WTC11 (cell line): ENCODE data around the gene CPSF4. TPM values are rescaled to one million over a fixed set of nuclear protein-coding genes. Genes with fewer than 3 reads are reported as not detected.
A peak's percentile ranks its signal among the peaks of the same experiment; 100 is the strongest.
"Not testable (repeated sequence)": the region's sequence is repeated elsewhere in the genome, so short reads cannot be mapped to it uniquely, and the experiment has no call there.

Source experiments
- ATAC-seq: fragments of 200-7000 bp; cut with Tn5 transposase; 2 replicates; pipeline ENCODE4 v1.10.0; 2021; ENCODE audit warnings: mild to moderate bottlenecking, moderate library complexity
- CTCF ChIA-PET: fragments of 300-600 bp; sonication (Branson Sonifier 250); formaldehyde crosslinking; loops from one replicate; lab custom pipeline; 2021; ENCODE audit warnings: antibody characterized with exemption; lab: Charles Lee
- POLR2A ChIA-PET: fragments of 350-600 bp; sonication (Branson Sonifier 250); formaldehyde crosslinking; loops from one replicate; lab custom pipeline; 2021; ENCODE audit warnings: antibody characterized with exemption; lab: Charles Lee
- DNase-seq: peaks from one replicate; pipeline ENCODE4 v3.0.0; 2021; ENCODE audit warnings: low spot score
- H3K27ac Mint-ChIP-seq: 2 replicates; pipeline ENCODE4 v1.8.0; 2021; ENCODE audit warnings: mixed read lengths
- H3K27me3 Mint-ChIP-seq: 2 replicates; pipeline ENCODE4 v1.8.0; 2021; ENCODE audit warnings: low read depth, mild to moderate bottlenecking, moderate library complexity, mixed read lengths
- H3K36me3 Mint-ChIP-seq: 2 replicates; pipeline ENCODE4 v1.8.0; 2021; ENCODE audit warnings: mixed read lengths
- H3K4me1 Mint-ChIP-seq: 2 replicates; pipeline ENCODE4 v1.8.0; 2022; ENCODE audit warnings: mixed read lengths
- H3K4me3 Mint-ChIP-seq: 2 replicates; pipeline ENCODE4 v1.8.0; 2021; ENCODE audit warnings: mild to moderate bottlenecking, moderate library complexity, mixed read lengths
- H3K9me3 Mint-ChIP-seq: 2 replicates; pipeline ENCODE4 v1.8.0; 2021; ENCODE audit warnings: mixed read lengths
- AR ChIP-seq: fragments of 250-450 bp; sonication (Bioruptor Pico); IDR thresholded peaks from 2 replicates; pipeline ENCODE4 v1.9.0; 2021; ENCODE audit warnings: mild to moderate bottlenecking
- ATF3 ChIP-seq: sonication (generic); formaldehyde crosslinking; conservative IDR thresholded peaks from 2 replicates; pipeline ENCODE4 v1.8.1; 2022; ENCODE audit warnings: mild to moderate bottlenecking, missing genetic modification reagents
- CBFB ChIP-seq: sonication (generic); formaldehyde crosslinking; IDR thresholded peaks from 2 replicates; pipeline ENCODE4 v1.8.1; 2022; ENCODE audit warnings: mild to moderate bottlenecking, low read depth, missing genetic modification reagents
- CTCF ChIP-seq: fragments of 200-600 bp; IDR thresholded peaks from 2 replicates; pipeline ENCODE4 v1.8.0; 2022; ENCODE audit warnings: antibody characterized with exemption
- ESRRA ChIP-seq: sonication (generic); formaldehyde crosslinking; IDR thresholded peaks from 2 replicates; pipeline ENCODE4 v1.8.1; 2022; ENCODE audit warnings: mild to moderate bottlenecking, missing genetic modification reagents, borderline replicate concordance
- FOXJ3 ChIP-seq: sonication (generic); formaldehyde crosslinking; IDR thresholded peaks from 2 replicates; pipeline ENCODE4 v1.9.0; 2021; ENCODE audit warnings: missing genetic modification reagents, mild to moderate bottlenecking, borderline replicate concordance
- FOXK1 ChIP-seq: sonication (generic); formaldehyde crosslinking; IDR thresholded peaks from 2 replicates; pipeline ENCODE4 v1.8.0; 2022; ENCODE audit warnings: mild to moderate bottlenecking, moderate library complexity, missing genetic modification reagents
- GABPB1 ChIP-seq: sonication (generic); formaldehyde crosslinking; IDR thresholded peaks from 2 replicates; pipeline ENCODE4 v1.8.1; 2023; ENCODE audit warnings: mild to moderate bottlenecking, missing genetic modification reagents
- HMGA2 ChIP-seq: fragments of 250-450 bp; sonication (Bioruptor Pico); IDR thresholded peaks from 2 replicates; pipeline ENCODE4 v1.4.0; 2021; ENCODE audit warnings: mild to moderate bottlenecking, moderate library complexity
- JUN ChIP-seq: sonication (generic); formaldehyde crosslinking; IDR thresholded peaks from 2 replicates; pipeline ENCODE4 v1.8.0; 2023; ENCODE audit warnings: mild to moderate bottlenecking, missing genetic modification reagents
- NFYB ChIP-seq: sonication (generic); formaldehyde crosslinking; conservative IDR thresholded peaks from 2 replicates; pipeline ENCODE4 v1.8.0; 2022; ENCODE audit warnings: low read depth, missing genetic modification reagents
- PRRX2 ChIP-seq: fragments of 250-450 bp; sonication (Bioruptor Pico); IDR thresholded peaks from 2 replicates; pipeline ENCODE4 v1.8.0; 2021; ENCODE audit warnings: mild to moderate bottlenecking
- RORB ChIP-seq: fragments of 250-450 bp; sonication (Bioruptor Pico); IDR thresholded peaks from 2 replicates; pipeline ENCODE4 v1.9.0; 2021; ENCODE audit warnings: mild to moderate bottlenecking
- TCF7 ChIP-seq: sonication (generic); formaldehyde crosslinking; IDR thresholded peaks from 2 replicates; pipeline ENCODE4 v1.8.0; 2022; ENCODE audit warnings: mild to moderate bottlenecking, low read depth, missing genetic modification reagents, moderate library complexity
- ZNF138 ChIP-seq: sonication (generic); formaldehyde crosslinking; conservative IDR thresholded peaks from 2 replicates; pipeline ENCODE4 v1.8.1; 2022; ENCODE audit warnings: mild to moderate bottlenecking, moderate library complexity, missing genetic modification reagents
- ZNF396 ChIP-seq: fragments of 250-450 bp; sonication (Bioruptor Pico); IDR thresholded peaks from 2 replicates; pipeline ENCODE4 v1.8.0; 2021; ENCODE audit warnings: mild to moderate bottlenecking, moderate library complexity, borderline replicate concordance
- total RNA-seq: library from RNA; stranded (reverse); gene quantifications from 3 replicates; pipeline ENCODE4 v1.2.3, GENCODE V29; 2021
- TF ChIP-seq, protein P1 (sequence below): sonication (generic); formaldehyde crosslinking; IDR thresholded peaks from 2 replicates; pipeline ENCODE4 v1.8.1; 2023; ENCODE audit warnings: mild to moderate bottlenecking, missing genetic modification reagents
- TF ChIP-seq, protein P2 (sequence below): sonication (generic); formaldehyde crosslinking; IDR thresholded peaks from 2 replicates; pipeline ENCODE4 v1.8.0; 2022; ENCODE audit warnings: mild to moderate bottlenecking, missing genetic modification reagents

The CPSF4 gene
- total RNA-seq, 1 experiment from 2014 or later, result 109 TPM

DNA sequence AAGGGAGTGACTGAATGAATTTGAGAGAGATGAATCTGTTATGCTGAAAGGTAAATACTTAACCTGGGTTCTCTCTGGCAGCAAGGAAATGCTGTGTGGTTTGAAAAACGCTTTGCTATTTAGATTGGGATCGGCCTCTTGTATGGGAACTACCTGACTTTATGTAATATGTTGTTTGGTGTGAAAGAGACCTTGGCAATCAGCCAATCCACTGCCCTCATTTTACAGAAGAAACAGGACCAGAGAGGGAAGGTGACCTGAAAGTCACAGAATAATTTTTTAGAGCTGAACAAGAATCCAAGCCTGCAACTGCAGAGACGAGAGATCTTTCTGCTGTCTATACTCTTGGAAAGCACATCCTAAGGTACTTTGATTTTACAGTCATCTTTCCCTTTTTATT lies 28.9 kb upstream of the CPSF4 start:
- ATAC-seq (no peak), DNase-seq (no peak)
- H3K4me1 Mint-ChIP-seq, result peaks cover 18% of the 10 kb centered on the region
- CTCF ChIA-PET, result interaction anchor here (2.3 to 2.4 kb wide), 2 partner anchors 10 to 17 kb away, joined by 5 to 13 read pairs; no protein-coding TSS in a partner anchor
- peak overlapping the region; percentile 75 for H3K27ac Mint-ChIP-seq
- H3K4me3 Mint-ChIP-seq, result peak overlapping the region; percentile 99
- POLR2A ChIA-PET, result interaction anchor here (2.0 to 2.4 kb wide), 2 partner anchors 16 to 28 kb away, joined by 11 to 37 read pairs; partner anchors contain the start of genes CPSF4 and PTCD1
- H3K27me3 Mint-ChIP-seq, result no peaks in the 10 kb centered on the region
- H3K36me3 Mint-ChIP-seq, result peaks cover 39% of the 10 kb centered on the region
- peaks cover 2% of the 10 kb centered on the region for H3K9me3 Mint-ChIP-seq
- TF ChIP-seq TCF7 (CRISPR knock-in tag), result no peak

DNA sequence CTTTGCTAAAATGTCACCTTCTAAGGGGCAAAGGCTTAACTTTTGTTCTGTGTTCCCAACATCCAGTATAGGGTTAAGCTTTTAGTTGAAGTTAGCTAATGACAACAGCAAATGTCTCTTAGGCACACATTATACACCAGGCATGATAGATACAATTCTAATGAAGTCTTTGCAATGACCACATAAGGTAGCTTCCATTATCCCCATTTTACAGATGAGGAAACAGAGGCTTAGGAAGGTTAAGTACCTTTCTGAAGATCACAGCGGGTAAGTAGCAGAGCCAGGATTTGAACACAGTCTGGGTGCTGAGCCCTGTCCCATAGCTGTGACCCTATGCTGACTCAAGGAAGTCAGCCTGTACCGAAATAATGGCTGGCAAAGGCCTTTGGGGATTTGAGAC lies 28.1 kb upstream of the CPSF4 start:
- H3K4me1 Mint-ChIP-seq, result peaks cover 18% of the 10 kb centered on the region
- ATAC-seq (no peak), DNase-seq (no peak)
- peaks cover 7% of the 10 kb centered on the region for H3K9me3 Mint-ChIP-seq
- H3K36me3 Mint-ChIP-seq, result peaks cover 46% of the 10 kb centered on the region
- peak overlapping the region; percentile 99 for H3K4me3 Mint-ChIP-seq
- POLR2A ChIA-PET, result no interaction called here
- H3K27ac Mint-ChIP-seq, result peak overlapping the region; percentile 80; the same call in 1 of the 2 replicates
- TF ChIP-seq PRRX2 (CRISPR knock-in tag), result no peak
- TF ChIP-seq ZNF396 (CRISPR knock-in tag), result no peak
- TF ChIP-seq AR (CRISPR knock-in tag), result no peak
- TF ChIP-seq, all 79 proteins: peak for 0
- no peaks in the 10 kb centered on the region for H3K27me3 Mint-ChIP-seq
- CTCF ChIA-PET, result interaction anchor here (2.4 kb wide), 1 partner anchor 11 kb away, joined by 5 read pairs; no protein-coding TSS in a partner anchor

- H3K9me3 Mint-ChIP-seq, H3K4me3 Mint-ChIP-seq, H3K27ac Mint-ChIP-seq, ATAC-seq, H3K4me1 Mint-ChIP-seq, H3K27me3 Mint-ChIP-seq: not testable (repeated sequence)
- TF ChIP-seq CTCF, result peak; percentile 47; the same call in 1 of the 2 replicates
- H3K36me3 Mint-ChIP-seq, result peaks cover 83% of the 10 kb centered on the region
- CTCF ChIA-PET, result interaction anchor here (0.6 to 1.2 kb wide), 4 partner anchors 8 to 50 kb away, joined by 3 to 6 read pairs (median 4); no protein-coding TSS in a partner anchor
- POLR2A ChIA-PET, result interaction anchor here (0.8 to 1.2 kb wide), 2 partner anchors 8 to 23 kb away, joined by 3 read pairs; no protein-coding TSS in a partner anchor
- DNase-seq, result peak; percentile 81
These were observed 23.1 kb upstream of the CPSF4 start for GRCh38 chr7:99415513-99416127.

DNA sequence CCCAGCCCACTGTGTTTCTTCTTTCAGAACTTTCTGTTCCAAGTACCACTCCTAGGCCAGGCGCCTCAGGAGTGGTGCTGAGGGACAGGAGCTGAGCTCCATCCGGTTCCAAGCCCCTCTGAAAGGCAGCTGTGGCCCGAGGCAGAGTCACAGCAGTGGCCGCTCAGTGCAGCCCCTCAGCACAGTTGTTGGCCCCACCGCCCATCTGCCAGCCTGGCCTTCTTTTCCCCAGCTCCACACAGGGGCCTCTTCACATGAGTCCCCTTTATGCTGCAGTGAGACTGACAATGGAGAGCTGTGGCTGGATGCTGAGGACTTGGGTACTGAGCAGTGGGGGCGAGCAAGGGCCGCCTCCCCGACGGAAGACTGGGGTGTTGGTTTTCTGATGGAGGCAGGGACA lies 20.5 kb upstream of the CPSF4 start:
- no peaks in the 10 kb centered on the region; the same call in 1 of the 2 replicates for H3K27me3 Mint-ChIP-seq
- peaks cover 72% of the 10 kb centered on the region for H3K36me3 Mint-ChIP-seq
- POLR2A ChIA-PET, result interaction anchor here (1.0 kb wide), 1 partner anchor 10 kb away, joined by 4 read pairs; the partner anchor contains the start of genes BUD31 and PDAP1
- peaks cover 7% of the 10 kb centered on the region for H3K9me3 Mint-ChIP-seq
- H3K4me1 Mint-ChIP-seq, result peaks cover 9% of the 10 kb centered on the region
- H3K27ac Mint-ChIP-seq, result no peak overlapping the region
- ATAC-seq (no peak), DNase-seq (no peak)
- no peak overlapping the region for H3K4me3 Mint-ChIP-seq
- CTCF ChIA-PET, result no interaction called here
- TF ChIP-seq FOXJ3 (CRISPR knock-in tag) (no peak), ZNF138 (CRISPR knock-in tag) (no peak), RORB (no peak), FOXK1 (CRISPR knock-in tag) (no peak), JUN (no peak), NFYB (CRISPR knock-in tag) (no peak), HMGA2 (CRISPR knock-in tag) (no peak), ATF3 (CRISPR knock-in tag) (no peak), ESRRA (CRISPR knock-in tag) (no peak), GABPB1 (CRISPR knock-in tag) (no peak), CBFB (no peak)
- TF ChIP-seq, protein P1, sequence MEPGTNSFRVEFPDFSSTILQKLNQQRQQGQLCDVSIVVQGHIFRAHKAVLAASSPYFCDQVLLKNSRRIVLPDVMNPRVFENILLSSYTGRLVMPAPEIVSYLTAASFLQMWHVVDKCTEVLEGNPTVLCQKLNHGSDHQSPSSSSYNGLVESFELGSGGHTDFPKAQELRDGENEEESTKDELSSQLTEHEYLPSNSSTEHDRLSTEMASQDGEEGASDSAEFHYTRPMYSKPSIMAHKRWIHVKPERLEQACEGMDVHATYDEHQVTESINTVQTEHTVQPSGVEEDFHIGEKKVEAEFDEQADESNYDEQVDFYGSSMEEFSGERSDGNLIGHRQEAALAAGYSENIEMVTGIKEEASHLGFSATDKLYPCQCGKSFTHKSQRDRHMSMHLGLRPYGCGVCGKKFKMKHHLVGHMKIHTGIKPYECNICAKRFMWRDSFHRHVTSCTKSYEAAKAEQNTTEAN, result no peak
- TF ChIP-seq, protein P2, sequence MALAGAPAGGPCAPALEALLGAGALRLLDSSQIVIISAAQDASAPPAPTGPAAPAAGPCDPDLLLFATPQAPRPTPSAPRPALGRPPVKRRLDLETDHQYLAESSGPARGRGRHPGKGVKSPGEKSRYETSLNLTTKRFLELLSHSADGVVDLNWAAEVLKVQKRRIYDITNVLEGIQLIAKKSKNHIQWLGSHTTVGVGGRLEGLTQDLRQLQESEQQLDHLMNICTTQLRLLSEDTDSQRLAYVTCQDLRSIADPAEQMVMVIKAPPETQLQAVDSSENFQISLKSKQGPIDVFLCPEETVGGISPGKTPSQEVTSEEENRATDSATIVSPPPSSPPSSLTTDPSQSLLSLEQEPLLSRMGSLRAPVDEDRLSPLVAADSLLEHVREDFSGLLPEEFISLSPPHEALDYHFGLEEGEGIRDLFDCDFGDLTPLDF (CRISPR knock-in tag), result no peak
